Dermis microvascular lymphatic vessel endothelial cell (primary cell): ENCODE results near the gene CHST8. TPM values are rescaled to one million over a fixed set of nuclear protein-coding genes. Genes with fewer than 3 reads are reported as not detected.

Source experiments
- DNase-seq, 2 donors: peaks; one replicate each; pipeline versions ENCODE4 v3.0.0 to v3.0.0-alpha.2; 2010; ENCODE audit warnings: low read depth in 2 of 2
- total RNA-seq: library from RNA; depleted of rRNA; stranded (reverse); fragments of >200 nt; gene quantifications from 2 replicates; pipeline ENCODE4 v1.2.1, GENCODE V29; 2014

The CHST8 gene
- total RNA-seq, 1 donor from 2014 or later = under 0.01 TPM

GRCh38 chr19:33734913-33735312, 113.2 kb downstream of the CHST8 start:
- DNase-seq = no peak

- DNase-seq = no peak
Measured at GRCh38 chr19:33736158-33736557, 114.4 kb downstream of the CHST8 start.

- DNase-seq = no peak
Measured at GRCh38 chr19:33736787-33737186, 115.0 kb downstream of the CHST8 start.

GRCh38 chr19:33737681-33738371, 116.1 kb downstream of the CHST8 start:
- no peak for DNase-seq

- DNase-seq = peak; percentile 12 to 62
Measured at GRCh38 chr19:33740811-33741396, 119.2 kb downstream of the CHST8 start.

GRCh38 chr19:33745297-33745696, 123.5 kb downstream of the CHST8 start:
- DNase-seq = no peak

- DNase-seq = no peak
Measured at GRCh38 chr19:33746159-33746558, 124.4 kb downstream of the CHST8 start.

GRCh38 chr19:33747273-33747672, 125.5 kb downstream of the CHST8 start:
- DNase-seq = no peak

- no peak for DNase-seq
Measured at GRCh38 chr19:33748231-33748630, 126.5 kb downstream of the CHST8 start.

- no peak for DNase-seq
Measured at GRCh38 chr19:33749016-33749415, 127.3 kb downstream of the CHST8 start.

GRCh38 chr19:33749619-33750175, 127.9 kb downstream of the CHST8 start:
- no peak for DNase-seq

GRCh38 chr19:33750587-33751435, 129.1 kb downstream of the CHST8 start:
- no peak for DNase-seq

GRCh38 chr19:33751436-33751770, 129.7 kb downstream of the CHST8 start:
- DNase-seq = no peak

GRCh38 chr19:33752018-33752800, 130.5 kb downstream of the CHST8 start:
- no peak for DNase-seq

- DNase-seq = no peak
Measured at GRCh38 chr19:33752945-33753344, 131.2 kb downstream of the CHST8 start.

- no peak for DNase-seq
Measured at GRCh38 chr19:33754361-33754760, 132.6 kb downstream of the CHST8 start.

- DNase-seq = no peak
Measured at GRCh38 chr19:33755099-33756035, 133.6 kb downstream of the CHST8 start.

GRCh38 chr19:33756177-33756576, 134.4 kb downstream of the CHST8 start:
- no peak for DNase-seq

GRCh38 chr19:33758541-33759013, 136.8 kb downstream of the CHST8 start:
- DNase-seq = peak in 1 of 2 donors; percentile 24

- no peak for DNase-seq
Measured at GRCh38 chr19:33759356-33759755, 137.6 kb downstream of the CHST8 start.
